GM13976 (cell line): ENCODE measurements around the gene PGAM5.
"Not testable (repeated sequence)": the region's sequence is repeated elsewhere in the genome, so short reads cannot be mapped to it uniquely, and the experiment has no call there.

ENCODE experiments used
- DNase-seq: peaks from one replicate; pipeline ENCODE4 v3.0.0; 2012; ENCODE audit warnings: low spot score
- in situ Hi-C: fragments of 300-500 bp; cut with MboI; formaldehyde crosslinking; loops from one replicate; pipeline ENCODE4 v1.12.0; 2022; ENCODE audit warnings: low sequenced_read_pairs, mixed read lengths, inconsistent platforms; ENCODE audit not compliant: unreplicated experiment
- TF ChIP-seq, protein P1 (sequence below): IDR thresholded peaks from 2 replicates; pipeline ENCODE4 v1.5.1; 2012; ENCODE audit warnings: borderline replicate concordance, mild to moderate bottlenecking; ENCODE audit not compliant: insufficient read depth; ENCODE audit errors: extremely low read depth, missing control alignments, control extremely low read depth

PGAM5 gene

DNA sequence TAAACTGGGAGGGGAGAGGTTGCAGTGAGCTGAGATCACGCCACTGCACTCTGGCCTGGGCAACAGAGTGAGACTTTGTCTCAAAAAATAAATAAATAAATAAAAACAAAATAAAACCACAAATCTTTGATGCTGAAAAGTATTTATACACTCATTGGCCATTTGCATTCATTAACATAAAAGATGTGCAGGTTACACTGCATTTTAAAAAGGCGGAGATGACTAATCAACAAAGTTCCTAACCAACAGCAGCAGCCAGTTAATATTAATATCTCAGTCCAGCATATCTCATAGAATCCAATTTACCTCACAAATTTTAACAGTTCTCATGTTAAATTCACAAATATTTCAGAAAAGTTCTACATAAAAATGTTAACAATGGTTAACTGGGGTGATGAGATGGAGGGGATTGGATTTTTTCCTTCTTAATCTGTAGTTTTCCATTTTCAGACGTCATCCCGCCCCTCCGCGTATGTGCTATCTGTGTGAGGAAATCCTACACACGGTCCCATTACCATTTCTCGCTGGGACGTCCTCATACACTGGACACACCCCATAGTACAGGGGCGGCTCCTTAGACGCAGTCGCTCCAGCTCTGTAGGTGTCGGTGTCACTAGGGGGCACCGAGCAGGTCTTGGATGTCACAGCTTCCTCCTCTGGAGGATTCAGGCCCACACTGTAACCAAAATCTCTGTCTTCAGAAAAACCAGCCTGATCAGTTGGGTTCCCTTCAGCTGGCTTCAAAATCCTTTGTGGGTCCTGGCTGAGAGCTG, 43.7 kb downstream of the PGAM5 start:
- DNase-seq, result no peak
- in situ Hi-C loops, result no loop called here
- TF ChIP-seq, protein P1, sequence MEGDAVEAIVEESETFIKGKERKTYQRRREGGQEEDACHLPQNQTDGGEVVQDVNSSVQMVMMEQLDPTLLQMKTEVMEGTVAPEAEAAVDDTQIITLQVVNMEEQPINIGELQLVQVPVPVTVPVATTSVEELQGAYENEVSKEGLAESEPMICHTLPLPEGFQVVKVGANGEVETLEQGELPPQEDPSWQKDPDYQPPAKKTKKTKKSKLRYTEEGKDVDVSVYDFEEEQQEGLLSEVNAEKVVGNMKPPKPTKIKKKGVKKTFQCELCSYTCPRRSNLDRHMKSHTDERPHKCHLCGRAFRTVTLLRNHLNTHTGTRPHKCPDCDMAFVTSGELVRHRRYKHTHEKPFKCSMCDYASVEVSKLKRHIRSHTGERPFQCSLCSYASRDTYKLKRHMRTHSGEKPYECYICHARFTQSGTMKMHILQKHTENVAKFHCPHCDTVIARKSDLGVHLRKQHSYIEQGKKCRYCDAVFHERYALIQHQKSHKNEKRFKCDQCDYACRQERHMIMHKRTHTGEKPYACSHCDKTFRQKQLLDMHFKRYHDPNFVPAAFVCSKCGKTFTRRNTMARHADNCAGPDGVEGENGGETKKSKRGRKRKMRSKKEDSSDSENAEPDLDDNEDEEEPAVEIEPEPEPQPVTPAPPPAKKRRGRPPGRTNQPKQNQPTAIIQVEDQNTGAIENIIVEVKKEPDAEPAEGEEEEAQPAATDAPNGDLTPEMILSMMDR, result no peak

DNA sequence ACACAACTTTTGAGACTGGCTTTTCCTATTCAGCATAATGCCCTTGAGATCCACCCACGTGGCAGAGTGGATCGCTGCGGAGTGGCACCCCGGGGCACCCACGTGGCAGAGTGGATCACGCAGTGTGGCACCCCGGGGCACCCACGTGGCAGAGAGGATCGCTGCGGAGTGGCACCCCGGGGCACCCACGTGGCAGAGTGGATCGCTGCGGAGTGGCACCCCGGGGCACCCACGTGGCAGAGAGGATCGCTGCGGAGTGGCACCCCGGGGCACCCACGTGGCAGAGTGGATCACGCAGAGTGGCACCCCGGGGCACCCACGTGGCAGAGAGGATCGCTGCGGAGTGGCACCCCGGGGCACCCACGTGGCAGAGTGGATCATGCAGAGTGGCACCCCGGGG, 48.2 kb downstream of the PGAM5 start:
- DNase-seq, in situ Hi-C loops: not testable (repeated sequence)

DNA sequence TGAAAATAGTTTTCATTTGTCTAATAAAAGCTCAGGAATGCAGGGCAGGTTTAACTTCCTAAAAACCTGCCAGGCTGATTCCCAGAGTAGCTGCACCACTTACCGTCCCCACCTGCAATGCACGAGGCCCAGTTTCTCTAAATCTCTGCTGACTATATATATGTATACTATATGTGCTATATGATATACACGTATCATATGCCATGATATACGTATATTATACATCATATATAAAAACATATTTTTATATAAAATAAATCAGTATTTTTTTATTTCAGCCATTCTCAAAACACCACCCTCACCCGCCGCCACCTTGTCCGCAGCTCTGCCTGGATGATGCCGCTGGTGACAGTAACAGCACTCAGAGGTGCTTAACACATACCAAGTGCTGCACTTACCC, 48.7 kb downstream of the PGAM5 start:
- DNase-seq, result no peak
- in situ Hi-C loops, result no loop called here
- TF ChIP-seq, protein P1, result no peak

DNA sequence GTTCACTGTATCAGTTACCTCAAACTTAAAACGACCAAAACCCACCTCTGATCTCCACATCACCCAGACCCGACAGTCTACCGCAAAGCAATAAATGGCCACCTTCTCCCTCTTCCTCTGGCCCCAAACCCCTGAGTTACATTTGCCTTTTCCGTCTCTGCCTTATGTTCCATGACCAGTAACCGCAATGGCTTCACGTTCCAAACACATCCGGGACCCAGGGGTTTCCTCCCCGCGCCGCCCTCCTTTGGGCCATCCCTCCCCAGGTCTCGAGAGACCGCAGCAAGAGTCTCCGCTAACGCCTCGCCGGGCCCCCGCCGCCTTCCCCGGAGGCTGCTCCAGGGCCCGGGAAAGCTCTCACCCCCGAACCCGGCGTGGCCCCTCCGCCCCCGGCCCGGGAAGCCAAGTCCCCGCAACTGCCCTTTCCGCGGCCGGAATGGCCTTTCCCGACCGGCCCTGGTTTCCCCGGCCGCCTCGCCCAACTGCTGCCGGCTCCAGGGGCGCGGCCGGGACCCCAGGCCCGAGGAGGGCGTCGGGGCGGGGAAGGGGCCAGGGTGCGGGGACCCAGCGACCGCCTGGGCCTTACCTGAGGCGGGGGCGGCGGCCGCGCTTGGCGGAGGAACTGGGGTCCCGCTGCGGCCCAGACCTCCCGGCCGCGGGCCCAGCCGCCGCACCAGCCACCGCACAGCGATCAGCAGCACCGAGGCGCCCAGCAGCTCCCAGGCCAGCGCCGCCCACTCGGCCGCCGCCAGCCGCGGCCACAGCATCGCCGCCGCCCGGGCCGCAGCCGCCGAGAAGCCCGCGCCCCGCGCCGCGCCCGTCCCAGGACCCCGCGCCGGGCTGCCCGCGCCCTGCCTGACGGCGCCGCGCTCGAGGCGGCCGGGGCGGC, 50.6 kb downstream of the PGAM5 start, which contains the start of gene ANKLE2:
Gene ANKLE2 (minus strand): TSS at position 801 of the 889 bp plus-strand sequence. CDS start 34 bp downstream, at position 767.
- peak; percentile 82 for DNase-seq
- in situ Hi-C loops, result no loop called here
- TF ChIP-seq, protein P1, result no peak

DNA sequence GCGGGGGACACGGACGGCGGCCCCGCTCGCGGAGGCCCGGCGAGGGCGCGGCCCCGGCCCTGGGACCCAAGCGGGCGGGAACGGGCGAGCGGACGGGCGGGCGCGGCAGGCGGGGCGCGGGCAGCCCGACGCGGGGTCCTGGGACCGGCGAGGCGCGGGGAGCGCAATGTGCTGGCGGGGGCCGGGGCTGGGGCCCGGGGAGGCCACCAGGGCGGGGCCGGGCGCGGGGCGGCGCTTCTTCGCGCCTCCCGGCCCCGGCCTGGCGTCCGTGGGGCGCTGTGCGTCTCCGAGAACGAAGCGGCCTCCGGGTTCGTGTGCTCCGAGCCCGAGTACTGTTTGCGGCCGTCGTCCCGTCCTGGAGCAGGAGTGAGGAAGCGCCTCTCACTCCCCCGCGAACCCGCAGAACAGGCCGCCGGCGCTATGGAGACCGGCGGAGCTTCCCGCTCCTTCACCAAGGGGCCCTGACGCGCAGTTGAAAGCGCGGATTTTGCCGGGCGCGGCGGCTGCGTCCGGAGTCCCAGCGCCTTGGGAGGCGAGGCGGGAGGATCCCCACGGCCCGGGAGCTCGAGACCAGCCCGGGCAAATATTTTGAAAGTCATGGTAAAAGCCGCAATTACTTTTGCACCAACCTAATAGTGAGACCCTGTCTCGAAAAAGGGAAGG, 51.4 kb downstream of the PGAM5 start:
- TF ChIP-seq, protein P1, result peak; percentile 44
- in situ Hi-C loops, result no loop called here
- peak; percentile 97 for DNase-seq

DNA sequence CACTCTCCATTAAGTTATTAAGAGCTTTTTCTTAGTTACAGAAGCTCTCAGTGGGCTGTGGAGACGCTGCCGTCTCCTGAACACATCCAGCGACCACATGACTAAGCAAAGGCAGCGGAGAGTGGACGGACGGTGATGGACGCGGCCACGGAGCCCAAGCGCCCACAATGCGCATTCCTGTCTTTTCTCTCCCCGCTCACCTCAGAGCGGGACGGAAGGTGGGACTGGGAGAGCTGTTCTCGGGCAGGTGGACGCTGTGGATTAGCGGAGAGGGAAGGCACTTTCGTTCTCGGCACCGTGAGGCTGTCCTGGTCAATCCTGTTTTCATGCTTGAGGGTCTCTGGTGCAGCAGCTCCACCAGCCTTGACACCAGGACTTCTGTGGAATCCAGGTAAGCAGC, 53.6 kb downstream of the PGAM5 start:
- in situ Hi-C loops, result no loop called here
- DNase-seq, result no peak

More for the DNA sequence above, 53.6 kb downstream of the PGAM5 start:
- TF ChIP-seq, protein P1, result no peak
